Pons (tissue), 1 donor: ENCODE results near the gene PIAS4.
A peak's percentile ranks its signal among the peaks of the same experiment; 100 is the strongest.
"Not testable (repeated sequence)": the region's sequence is repeated elsewhere in the genome, so short reads cannot be mapped to it uniquely, and the experiment has no call there.

ENCODE experiments used
- DNase-seq: peaks from one replicate; pipeline ENCODE4 v3.0.0-alpha.2; 2016; ENCODE audit warnings: low spot score

PIAS4 gene, protein sequence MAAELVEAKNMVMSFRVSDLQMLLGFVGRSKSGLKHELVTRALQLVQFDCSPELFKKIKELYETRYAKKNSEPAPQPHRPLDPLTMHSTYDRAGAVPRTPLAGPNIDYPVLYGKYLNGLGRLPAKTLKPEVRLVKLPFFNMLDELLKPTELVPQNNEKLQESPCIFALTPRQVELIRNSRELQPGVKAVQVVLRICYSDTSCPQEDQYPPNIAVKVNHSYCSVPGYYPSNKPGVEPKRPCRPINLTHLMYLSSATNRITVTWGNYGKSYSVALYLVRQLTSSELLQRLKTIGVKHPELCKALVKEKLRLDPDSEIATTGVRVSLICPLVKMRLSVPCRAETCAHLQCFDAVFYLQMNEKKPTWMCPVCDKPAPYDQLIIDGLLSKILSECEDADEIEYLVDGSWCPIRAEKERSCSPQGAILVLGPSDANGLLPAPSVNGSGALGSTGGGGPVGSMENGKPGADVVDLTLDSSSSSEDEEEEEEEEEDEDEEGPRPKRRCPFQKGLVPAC

DNA sequence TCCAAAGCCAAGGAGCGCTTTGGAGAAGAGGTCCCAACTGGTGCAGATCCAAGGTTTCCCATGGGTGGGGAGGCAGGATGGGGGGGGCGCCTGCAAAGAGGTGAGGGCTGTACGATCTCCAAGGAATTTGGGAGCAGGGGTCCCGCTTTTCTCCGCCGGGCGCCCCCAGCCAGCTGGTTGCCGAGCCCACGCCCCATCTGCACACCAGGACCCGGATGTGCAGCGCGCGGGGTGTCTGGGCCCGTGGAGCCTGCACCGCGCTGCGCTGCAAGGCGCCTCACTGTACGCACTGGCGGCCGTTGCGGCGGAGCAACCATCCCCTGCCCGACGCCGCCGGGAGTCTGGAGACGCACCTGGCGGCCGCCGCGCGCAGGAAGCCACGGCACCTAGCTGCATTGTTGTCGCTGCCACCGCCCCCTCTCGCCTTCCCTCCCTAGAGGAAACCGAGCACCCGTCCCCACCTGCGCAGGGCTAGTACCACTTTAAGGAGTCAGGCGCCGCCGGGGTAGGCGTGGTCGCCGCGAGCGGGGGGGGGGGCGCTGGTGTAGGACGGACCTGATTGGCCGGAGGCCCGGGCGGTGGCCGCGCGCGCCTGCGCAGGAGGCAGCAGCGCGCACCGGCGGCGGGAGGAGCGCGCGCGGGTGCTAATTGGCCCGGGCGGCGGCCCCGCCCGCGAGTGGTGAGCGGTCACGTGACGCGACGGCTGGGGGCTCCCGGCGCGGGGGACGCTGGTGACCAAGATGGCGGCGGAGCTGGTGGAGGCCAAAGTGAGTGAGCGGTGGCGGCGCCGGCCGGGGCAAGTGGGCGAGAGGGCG lies at the start of gene PIAS4:
Gene PIAS4 (plus strand): TSS at position 716 of the 815 bp plus-strand sequence. CDS start 25 bp downstream, at position 741.
- peak; percentile 92 for DNase-seq

DNA sequence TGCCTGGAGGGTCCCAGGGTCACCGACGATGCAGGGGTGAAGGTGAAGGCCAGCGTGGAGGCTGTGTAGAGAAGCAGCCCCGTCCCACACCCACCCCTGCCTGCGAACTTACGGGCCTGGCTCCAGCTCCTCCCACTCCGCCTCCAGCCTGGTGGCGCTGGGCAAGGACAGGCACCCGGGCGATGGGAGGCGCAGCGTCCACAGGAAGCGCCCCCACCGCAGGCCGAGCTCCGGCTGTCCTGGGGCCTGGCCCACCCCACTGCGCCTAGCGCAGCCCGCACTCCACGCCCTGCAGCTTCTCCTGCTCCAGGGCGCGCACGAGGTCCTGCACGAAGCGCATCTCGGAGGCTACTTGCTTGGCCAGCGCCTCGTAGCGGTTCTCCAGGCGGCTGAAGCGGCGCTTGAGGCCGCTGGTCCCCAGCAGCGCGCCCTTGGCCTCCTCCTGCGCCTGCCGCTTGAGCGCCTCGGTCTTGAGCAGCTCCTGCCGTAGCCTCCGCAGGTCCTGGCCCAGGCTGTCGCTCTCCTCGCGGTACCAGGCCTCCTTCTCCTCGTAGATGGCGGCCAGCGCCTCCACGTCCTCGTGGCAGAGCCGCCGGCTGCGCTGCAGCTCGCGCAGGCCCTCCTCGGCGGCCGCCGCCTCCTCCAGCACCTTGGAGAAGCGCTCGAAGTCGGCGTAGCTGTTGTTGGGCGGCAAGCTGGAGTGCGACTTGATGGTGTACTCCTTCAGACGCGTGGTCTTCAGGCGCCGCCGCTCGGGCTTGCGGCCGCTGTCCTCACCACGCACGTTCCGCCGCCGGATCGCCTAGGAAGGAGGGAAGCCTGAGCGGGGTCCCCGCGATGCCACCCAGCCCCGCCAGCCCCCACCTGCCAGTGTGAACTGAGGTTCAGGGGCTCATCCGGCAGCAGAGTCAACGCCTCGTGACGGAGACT lies 48.4 kb upstream of the PIAS4 start:
- DNase-seq, result no peak

DNA sequence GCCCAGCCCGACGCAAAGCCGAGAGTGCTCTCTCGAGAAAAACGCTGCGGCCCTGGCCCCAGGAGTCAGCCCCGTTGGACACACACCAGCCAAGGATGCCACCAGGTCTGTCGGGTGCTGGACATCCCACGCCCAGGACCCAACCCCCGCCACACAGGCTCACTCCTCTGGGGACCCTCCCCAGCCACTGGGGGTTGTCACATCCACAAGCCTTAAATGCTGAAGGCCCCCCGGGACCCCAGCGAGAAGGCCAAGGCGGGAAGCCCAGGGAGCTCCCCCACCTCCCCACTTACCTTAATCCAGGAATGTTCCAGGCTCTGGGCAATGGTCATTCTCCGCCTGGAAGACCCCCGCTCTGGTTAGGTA lies 47.8 kb upstream of the PIAS4 start:
- no peak for DNase-seq

DNA sequence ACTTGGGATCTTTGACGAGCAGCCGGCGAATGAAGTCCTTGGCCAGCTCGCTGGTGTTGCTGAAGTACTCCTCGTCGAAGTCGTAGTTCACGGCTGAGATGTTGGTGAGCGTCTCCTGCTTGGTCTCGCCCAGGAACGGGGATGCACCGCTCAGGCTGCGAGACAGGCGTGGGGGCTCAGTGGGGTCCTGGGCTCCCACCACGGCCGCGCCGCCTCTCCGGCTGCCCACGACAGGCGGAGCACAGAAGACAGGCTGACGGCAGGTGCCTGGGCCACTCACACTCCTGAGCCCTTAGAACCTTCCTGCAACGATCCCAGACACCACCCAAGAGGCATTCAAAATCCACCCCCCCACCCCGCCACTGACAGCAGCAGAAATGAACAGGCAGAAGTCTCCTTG lies 46.5 kb upstream of the PIAS4 start:
- no peak for DNase-seq

DNA sequence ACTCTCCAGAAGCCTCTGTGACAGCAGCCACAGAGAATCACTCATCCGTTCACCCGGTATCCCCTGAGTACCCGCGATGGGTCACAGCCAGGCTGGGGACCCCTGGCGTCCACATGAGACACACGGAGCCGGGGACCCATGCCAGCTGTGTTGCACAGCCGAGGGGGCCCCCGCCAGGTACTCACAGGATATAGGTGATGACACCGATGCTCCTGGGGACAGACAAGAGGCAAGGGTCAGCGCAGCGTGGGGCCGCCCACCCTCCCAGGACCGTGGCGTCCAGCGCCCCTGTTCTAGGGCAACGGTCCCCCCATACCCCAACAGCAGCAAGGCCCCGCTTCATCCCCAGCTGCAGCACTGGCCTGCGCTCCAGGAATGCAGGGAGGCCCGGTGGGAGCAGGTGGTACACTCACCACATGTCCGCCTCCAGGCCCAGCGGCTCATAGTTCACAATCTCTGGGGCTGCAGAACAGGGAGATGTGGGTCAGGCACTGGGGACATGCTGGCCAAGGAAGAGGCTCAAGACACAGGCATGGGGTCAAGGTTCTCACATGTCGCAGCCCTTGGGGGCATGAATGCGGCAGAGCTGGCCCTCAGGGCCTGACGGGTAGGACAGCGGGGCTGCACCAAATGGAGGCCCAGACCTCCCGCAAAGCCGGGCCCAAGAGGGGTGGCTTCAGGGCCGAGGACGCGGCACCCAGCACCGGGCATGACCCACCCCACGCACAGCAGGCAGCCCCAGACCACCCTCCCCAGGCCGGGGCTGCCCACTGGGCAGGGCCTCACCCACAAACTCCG lies 43.9 kb upstream of the PIAS4 start:
- no peak for DNase-seq

DNA sequence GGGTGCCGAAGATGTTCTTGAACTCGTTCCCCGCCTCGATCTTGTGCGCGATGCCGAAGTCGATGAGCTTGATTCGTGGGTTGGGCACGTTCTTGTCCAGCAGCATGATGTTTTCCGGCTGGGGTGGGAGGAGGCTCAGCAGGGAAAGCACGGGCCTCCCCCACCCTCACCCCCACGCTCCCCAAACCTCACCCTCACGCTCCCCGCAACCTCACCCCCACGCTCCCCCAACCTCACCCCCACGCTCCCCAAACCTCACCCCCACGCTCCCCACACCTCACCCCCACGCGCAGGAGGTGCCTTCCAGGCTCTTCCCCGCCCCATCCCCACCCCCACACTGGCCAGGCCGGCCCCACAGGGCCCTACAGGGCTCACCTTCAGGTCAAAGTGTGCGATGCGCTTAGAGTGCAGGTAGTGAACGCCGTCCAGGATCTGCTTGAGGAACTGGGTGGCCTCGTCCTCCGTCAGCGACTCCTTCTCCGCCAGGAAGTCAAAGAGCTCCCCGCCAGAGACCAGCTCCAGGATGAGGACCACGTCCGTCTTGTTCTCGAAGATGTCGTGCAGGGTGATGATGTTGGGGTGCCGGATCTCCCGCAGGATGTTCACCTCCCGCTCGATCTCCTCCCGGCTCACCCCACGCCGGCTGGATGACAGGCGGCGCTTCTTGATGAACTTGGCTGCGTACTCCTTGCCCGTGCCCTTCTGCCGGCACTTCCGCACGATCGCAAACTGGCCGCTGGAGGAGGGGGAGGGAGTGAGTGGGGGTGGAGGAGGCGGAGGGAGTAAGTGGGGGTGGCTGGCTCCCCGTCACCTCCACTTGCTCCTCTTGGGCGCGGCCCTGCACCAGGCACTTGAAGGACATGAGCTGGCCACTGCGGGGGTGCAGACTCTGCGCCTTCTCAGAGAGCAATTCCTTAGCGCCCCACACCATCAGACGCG lies 43.0 kb upstream of the PIAS4 start:
- no peak for DNase-seq

DNA sequence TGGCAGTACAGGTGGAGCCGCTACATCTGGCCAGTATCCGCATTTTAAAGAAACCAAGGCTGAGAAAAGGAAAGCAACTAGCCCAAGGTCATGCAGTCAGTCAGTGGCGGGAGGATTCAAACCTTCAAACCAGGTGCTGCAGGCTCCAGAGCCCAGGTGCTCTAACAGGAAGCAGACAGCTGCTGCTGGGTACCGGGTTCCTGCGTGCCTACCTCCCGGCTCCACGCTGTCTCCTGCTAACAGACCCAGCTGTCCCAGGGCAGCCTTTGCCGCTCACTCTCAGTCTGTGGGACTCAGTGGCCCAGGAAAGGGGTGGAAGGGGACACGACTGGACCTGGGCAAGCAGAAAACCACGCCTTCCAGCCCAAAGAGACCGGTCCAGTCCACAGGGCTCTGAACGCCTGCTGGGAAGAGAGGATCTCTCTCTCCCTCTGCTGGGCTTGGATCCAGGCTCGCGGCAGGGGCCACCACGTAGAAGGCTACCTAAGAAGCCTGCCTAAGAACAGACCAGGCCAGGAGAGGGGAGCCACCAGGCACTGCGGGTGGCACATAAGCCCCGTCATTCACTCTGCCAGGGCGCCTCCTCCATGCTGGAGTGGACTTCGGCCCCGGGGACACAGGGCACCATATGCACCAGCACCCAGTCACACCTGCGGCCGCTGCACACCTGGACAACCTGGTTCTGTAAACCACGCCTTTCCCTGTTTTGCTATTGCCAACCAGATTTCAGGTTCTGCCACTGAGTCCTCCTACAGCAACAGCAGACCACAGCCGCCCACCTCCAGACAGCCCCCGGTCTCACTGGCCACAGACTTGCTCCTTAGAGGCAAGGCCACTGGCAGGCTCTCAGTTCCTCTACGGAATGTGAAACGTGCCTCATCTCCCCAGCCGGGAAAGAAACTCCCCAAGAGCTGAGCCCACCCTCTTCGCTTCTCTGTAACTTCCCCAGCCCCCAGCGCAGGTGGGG lies 41.2 kb upstream of the PIAS4 start:
- DNase-seq, result no peak

DNA sequence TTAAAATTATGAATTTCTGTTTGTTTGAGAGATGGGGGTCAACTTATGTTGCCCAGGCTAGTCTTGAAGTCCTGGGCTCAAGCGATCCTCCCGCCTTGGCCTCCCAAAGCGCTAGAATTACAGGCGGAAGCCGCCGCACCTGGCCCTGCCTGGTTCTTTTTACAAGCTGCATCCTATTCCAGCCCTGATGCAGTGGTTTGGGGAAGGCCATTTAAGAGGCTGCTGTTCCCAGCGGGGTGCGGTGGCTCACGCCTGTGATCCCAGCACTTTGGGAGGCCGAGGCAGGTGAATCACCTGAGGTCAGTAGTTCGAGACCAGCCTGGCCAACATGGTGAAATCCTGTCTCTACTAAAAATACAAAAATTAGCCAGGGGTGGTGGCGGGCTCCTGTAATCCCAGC lies 39.6 kb upstream of the PIAS4 start:
- DNase-seq, result not testable (repeated sequence)

DNA sequence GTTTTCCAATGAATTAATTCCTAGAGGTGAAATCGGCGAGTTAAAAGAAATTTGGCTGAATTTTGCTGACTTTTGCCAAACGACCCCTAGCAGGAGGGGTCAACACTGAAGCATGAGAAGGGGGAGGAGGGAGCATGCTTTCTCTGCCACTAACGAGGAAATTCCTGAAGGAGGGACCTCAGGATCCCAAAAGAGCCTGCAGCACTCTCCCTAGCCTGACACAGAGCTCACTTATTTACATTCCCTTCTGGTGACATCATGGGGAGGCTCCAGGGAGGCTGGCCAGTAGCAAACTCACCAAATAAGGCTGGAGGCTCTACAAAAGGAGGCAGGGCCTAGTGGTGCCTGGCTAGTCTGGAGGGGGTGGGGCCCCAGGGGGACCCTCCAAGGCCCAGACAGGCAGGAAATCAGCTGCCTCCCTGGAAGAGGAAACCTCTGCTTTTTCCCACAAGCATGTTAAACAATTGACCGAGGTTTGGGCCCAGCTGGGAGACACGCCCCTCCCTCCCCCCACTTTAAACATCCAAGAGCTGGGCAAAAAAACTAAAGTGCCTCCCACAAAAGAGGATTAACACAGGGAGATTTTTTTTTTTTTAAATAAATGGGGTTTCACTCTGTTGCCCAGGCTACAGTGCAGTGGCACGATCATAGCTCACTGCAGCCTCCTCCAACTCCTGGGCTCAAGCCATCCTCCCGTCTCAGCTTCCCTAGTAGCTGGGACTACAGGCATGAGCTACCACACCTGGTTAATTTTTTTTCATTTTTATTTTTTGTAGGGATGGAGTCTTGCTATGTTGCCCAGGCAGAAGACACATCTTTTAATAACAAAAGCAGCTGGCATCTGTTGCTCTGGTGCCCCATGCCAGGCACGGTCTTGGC lies 38.7 kb upstream of the PIAS4 start:
- DNase-seq, result peak; percentile 45

DNA sequence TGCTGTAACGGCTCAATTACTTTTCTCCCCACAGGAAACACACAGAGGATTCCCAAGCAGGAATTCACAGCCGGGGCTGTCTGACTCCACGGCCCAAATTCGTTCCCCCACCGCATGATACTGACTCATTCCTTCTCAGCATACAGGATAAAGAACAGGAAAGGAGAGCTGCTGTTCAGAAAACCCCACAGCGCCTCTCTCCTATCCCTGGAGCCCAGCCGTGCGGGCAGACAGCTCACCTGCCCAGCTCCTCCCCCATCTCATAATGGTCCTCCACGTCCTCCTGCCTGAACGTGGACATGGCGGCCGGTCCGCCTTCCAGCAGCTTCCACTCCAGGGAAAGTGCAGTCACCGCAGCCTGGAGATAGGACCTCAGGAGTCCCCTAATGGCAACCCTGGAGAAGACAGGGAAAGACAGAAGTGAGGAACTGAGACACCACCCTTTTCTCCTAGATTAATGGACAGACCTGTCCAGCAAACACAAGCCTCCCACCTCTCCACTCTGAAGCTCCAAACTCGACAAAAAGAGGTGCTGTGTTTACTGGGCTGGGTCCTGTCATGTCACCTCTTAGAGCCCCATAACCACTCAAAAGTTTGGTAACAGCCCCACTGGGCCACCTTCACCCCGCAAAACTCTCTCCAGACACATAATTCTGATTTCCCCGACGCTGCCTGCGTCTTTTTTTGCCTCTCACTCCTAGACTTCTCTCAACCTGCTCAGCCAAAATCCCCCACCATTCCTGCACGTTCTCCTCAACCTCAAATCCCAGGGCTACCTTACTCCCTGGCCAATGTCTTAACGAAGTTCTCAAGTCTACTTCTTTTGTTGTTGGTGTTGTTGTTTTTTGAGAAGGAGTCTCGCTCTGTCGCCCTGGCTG lies 37.9 kb upstream of the PIAS4 start:
- DNase-seq, result no peak

DNA sequence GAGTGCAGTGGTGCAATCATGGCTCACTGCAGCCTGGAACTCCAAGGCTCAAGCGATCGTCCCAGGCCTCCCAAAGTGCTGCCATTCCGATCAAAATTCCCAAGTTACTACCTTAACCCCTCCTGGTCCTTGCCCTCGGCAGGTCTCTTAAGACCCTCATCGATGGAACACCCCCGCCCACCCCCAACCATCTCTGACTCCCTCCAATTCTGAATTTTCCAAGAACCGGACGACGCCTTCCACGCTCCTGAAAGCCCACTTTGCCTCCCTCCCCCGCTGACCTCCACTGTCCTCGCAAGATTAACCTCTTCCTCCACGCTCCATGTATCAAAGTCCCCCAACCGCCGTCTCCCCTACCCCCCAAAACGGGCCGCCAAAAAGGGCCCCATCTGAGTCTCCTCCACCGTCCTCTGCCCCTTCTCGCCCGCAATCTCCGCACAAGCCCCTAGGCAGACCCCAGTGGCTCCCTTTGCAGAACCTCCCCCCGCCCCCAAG lies 37.2 kb upstream of the PIAS4 start:
- no peak for DNase-seq

DNA sequence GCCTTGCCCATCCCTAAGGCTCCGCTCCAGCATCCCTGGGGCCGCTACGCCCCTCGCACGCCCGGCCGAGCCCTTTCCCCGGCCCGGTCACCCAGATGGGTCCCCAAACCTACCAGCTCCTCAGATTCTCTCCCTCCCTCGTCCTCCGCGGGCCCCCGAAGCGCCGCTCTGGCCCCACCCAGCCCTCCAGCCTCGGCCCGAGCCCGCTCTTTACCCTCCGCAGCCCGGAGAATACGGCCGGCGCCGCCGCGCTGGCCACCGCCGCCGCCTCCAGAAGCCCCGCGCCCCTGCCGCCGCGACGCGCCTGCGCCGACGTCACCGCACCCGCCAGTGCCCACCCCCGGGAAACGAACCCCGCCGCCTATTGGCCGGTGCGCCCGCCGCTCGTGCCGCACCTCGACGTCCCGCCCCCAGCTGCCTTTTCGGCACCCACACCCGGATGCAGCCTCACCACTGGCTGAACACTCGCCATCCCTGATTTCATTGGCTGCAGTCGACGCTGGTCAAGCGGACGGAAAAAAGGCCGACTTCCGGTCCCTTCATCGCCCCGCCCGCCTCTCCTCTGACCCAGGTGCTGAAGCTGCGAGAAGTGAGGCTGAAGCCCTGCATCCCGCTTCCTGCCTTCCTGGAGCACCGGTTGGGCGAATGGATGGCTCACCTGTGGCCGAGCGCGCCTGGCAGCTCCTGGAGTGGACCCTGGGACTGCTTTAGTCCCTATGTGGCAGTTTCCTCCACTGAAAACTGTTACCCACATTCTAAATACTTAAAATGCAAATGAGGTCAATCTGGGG lies 36.5 kb upstream of the PIAS4 start, which contains the start of gene DAPK3:
Gene DAPK3 (minus strand): TSS at position 292 of the 791 bp plus-strand sequence. CDS start 1,364 bp downstream, outside the sequence.
- DNase-seq, result peak; percentile 97

DNA sequence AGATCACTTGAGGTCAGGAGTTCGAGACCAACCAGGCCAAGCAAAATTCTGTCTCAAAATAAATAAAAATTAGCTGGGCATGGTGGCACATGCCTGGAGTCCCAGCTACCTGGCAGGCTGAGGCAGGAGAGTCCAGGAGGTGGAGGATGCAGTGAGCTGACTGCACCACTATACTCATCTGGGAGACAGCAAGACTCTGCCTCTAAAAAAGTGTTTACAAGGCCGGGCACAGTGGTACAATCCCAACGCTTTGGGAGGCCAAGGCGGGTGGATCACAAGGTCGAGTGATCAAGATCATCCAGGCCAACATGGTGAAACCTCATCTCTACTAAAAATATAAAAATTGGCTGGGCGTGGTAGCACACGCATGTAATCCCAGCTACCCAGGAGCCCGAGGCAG lies 32.4 kb upstream of the PIAS4 start:
- no peak for DNase-seq

DNA sequence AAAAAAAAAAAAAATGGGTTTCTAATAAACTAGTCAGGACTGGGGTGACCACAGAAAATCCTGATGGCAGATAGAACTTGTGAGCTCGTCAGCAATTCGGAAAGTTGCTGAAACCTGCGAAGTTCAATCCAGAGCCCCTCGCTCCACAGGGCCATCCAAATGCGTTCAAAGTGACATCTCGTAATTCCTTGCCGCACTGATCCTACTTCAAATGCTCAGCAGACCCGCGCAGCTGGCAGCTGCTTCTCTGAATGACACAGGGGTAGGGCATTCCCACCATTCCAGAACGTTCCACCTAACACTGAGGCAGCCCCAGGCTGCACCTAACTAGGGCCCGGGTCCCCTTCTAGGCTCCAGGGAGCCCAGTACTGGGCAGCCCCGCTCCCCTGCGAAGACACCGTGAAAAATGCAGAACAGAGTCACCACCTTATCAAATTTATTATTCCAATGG lies 31.9 kb upstream of the PIAS4 start:
- no peak for DNase-seq

DNA sequence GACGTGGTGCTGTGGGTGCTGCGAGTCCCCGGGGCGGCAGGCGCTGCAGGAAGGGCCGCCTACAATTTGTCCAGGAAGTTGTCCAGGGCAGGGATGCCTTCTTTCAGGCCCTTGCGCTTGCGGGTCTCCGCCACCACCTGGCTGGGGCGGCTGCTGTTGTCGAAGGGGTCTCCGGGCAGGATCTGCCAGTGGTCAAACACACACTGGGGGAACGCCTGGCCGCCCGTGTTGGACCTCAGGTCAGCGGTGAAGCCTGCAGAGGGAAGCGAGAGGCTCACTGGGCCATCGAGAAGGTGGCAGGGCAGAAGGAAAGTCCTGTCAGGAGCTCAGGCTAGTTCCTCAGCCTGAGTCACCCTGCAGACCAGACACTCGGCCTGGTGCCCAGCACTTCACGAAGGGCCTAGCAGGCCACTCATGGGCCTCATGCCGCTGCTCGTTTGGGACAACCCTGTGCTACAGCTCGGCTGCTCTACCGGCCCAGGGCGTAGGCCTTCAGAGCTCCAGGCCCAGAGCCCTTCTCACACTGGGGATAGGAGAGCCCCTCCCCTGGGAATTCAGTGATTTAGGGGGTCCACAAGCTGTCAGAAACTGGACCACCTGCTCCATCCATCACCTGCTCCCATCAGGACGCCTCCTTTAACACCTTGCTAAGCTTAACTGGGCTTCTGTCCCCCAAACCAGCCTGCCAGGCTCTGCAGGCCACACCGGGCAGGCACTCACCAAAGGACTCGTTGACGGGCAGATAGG lies 30.9 kb upstream of the PIAS4 start:
- DNase-seq, result no peak
